Measurements from ENCODE around the gene KCNK10. TPM values are rescaled to one million over a fixed set of nuclear protein-coding genes. Genes with fewer than 3 reads are reported as not detected.

The KCNK10 gene
- total and polyA plus RNA-seq, 11 donors = 0.07 to 0.31 (median 0.20) TPM; not detected in 7

- Histone ChIP-seq H3K36me3 (no peaks in the 10 kb centered on the region), H3K27ac (no peak overlapping the region), H3K4me3 (no peak overlapping the region), H3K9me3 (no peaks in the 10 kb centered on the region), H3K4me1 (no peaks in the 10 kb centered on the region), H3K27me3 (peaks cover 0 to 13% (median 0%) of the 10 kb centered on the region in 9 donors)
- TF ChIP-seq POLR2A (IDR thresholded peaks at IDR 0.05) = no peak
- no peak for TF ChIP-seq CTCF (IDR thresholded peaks at IDR 0.05)
- no peak for ATAC-seq
- 61 to 88% (median 84%) methylated on average over 2 of the region's 2 CpGs for WGBS, 4 donors
- intact Hi-C loops (cut with DNase I) = no loop called here
- DNase-seq = no peak
These were observed 51.9 kb downstream of the KCNK10 start for GRCh38 chr14:88271205-88271604.

GRCh38 chr14:88270776-88271175, 52.3 kb downstream of the KCNK10 start:
- H3K4me1 ChIP-seq = no peaks in the 10 kb centered on the region
- WGBS, 4 donors = 53 to 64% (median 58%) methylated on average over 6 of the region's 6 CpGs
- DNase-seq = no peak
- TF ChIP-seq POLR2A (IDR thresholded peaks at IDR 0.05) = no peak
- no peak for TF ChIP-seq CTCF (IDR thresholded peaks at IDR 0.05)
- ATAC-seq = no peak
- no peak overlapping the region for H3K27ac ChIP-seq
- H3K9me3 ChIP-seq = no peaks in the 10 kb centered on the region
- H3K4me3 ChIP-seq = no peak overlapping the region
- intact Hi-C loops (cut with DNase I) = no loop called here
- H3K36me3 ChIP-seq = no peaks in the 10 kb centered on the region
- peaks cover 0 to 13% (median 0%) of the 10 kb centered on the region in 9 donors for H3K27me3 ChIP-seq

GRCh38 chr14:88269806-88270420, 53.2 kb downstream of the KCNK10 start:
- Histone ChIP-seq H3K4me1 (no peaks in the 10 kb centered on the region), H3K27me3 (peaks cover 0 to 13% (median 0%) of the 10 kb centered on the region in 9 donors), H3K27ac (no peak overlapping the region), H3K36me3 (no peaks in the 10 kb centered on the region), H3K4me3 (no peak overlapping the region), H3K9me3 (no peaks in the 10 kb centered on the region)
- no peak for DNase-seq
- intact Hi-C loops (cut with DNase I) = no loop called here
- ATAC-seq = no peak
- WGBS, 4 donors = 55 to 63% (median 58%) methylated on average over 8 to 12 of the region's 12 CpGs
- TF ChIP-seq CTCF (IDR thresholded peaks at IDR 0.05) = no peak
- TF ChIP-seq POLR2A (IDR thresholded peaks at IDR 0.05) = no peak

GRCh38 chr14:88266474-88266873, 56.6 kb downstream of the KCNK10 start:
- Histone ChIP-seq H3K9me3 (no peaks in the 10 kb centered on the region), H3K4me1 (no peaks in the 10 kb centered on the region), H3K36me3 (no peaks in the 10 kb centered on the region), H3K4me3 (no peak overlapping the region), H3K27ac (no peak overlapping the region), H3K27me3 (peaks cover 0 to 13% (median 0%) of the 10 kb centered on the region in 9 donors)
- TF ChIP-seq CTCF (IDR thresholded peaks at IDR 0.05) (no peak), POLR2A (IDR thresholded peaks at IDR 0.05) (no peak)
- intact Hi-C loops (cut with DNase I) = no loop called here
- 78 to 89% (median 83%) methylated on average over 2 of the region's 2 CpGs for WGBS, 4 donors
- ATAC-seq (no peak), DNase-seq (no peak)
